H4 (cell line): ENCODE results near the gene GSE1. TPM values are rescaled to one million over a fixed set of nuclear protein-coding genes. Genes with fewer than 3 reads are reported as not detected.

Source experiments
- DNase-seq: peaks from one replicate; pipeline ENCODE4 v3.0.0-alpha.2; 2015; ENCODE audit warnings: low spot score
- total RNA-seq: library from RNA; depleted of rRNA; stranded (reverse); fragments of >200 nt; shearing (Covaris generic); gene quantifications from 2 replicates; pipeline ENCODE4 v1.2.3, GENCODE V29; 2014; rRNA removed

Gene GSE1
- total RNA-seq, 1 experiment from 2014 or later: 11.9 TPM

GRCh38 chr16:85719605-85720301, 106.6 kb downstream of the GSE1 start:
- no peak for DNase-seq

- peak; percentile 91 for DNase-seq
These were observed 107.1 kb downstream of the GSE1 start for GRCh38 chr16:85720302-85720637.

- no peak for DNase-seq
These were observed 109.2 kb downstream of the GSE1 start for GRCh38 chr16:85722128-85722893.

GRCh38 chr16:85724126-85724879, 111.2 kb downstream of the GSE1 start:
- no peak for DNase-seq

- no peak for DNase-seq
These were observed 111.8 kb downstream of the GSE1 start for GRCh38 chr16:85724936-85725335.

Other genes starting within 250 kb of the GSE1 start
- 50.8 and 58.9 TPM in 2 replicates for gene GINS2, start 75.6 kb downstream of the GSE1 start, total RNA-seq
- 4.7 and 5.8 TPM in 2 replicates for gene C16orf74, start 137.8 kb downstream of the GSE1 start, total RNA-seq
- gene EMC8, start 186.2 kb downstream of the GSE1 start, total RNA-seq: 57.9 and 72.0 TPM in 2 replicates
- 685 and 712 TPM in 2 replicates for gene COX4I1, start 186.4 kb downstream of the GSE1 start, total RNA-seq